Nephron progenitor cell (in vitro differentiated cells): ENCODE data around the gene MYOZ3.

Experiments
- DNase-seq: peaks from one replicate; pipeline ENCODE4 v3.0.0; 2021
- H3K27ac Mint-ChIP-seq: 2 replicates; pipeline ENCODE4 v1.8.0; 2021; ENCODE audit warnings: mild to moderate bottlenecking, moderate library complexity, mixed read lengths
- H3K27me3 Mint-ChIP-seq: 2 replicates; pipeline ENCODE4 v1.8.0; 2021; ENCODE audit warnings: mild to moderate bottlenecking, low read depth, mixed read lengths; ENCODE audit not compliant: poor library complexity
- H3K36me3 Mint-ChIP-seq: 2 replicates; pipeline ENCODE4 v1.8.0; 2021; ENCODE audit warnings: low read depth, mixed read lengths
- H3K4me1 Mint-ChIP-seq: 2 replicates; pipeline ENCODE4 v1.8.0; 2021; ENCODE audit warnings: mixed read lengths
- H3K4me3 Mint-ChIP-seq: 2 replicates; pipeline ENCODE4 v1.8.0; 2021; ENCODE audit warnings: mild to moderate bottlenecking, moderate library complexity, mixed read lengths
- H3K9me3 Mint-ChIP-seq: 2 replicates; pipeline ENCODE4 v1.8.0; 2021; ENCODE audit warnings: mild to moderate bottlenecking, moderate library complexity, mixed read lengths
- TF ChIP-seq, protein P1 (sequence below): fragments of 200-600 bp; sonication (generic); IDR thresholded peaks from 2 replicates; pipeline ENCODE4 v1.5.0; 2021; ENCODE audit warnings: antibody characterized with exemption

MYOZ3 gene

DNA sequence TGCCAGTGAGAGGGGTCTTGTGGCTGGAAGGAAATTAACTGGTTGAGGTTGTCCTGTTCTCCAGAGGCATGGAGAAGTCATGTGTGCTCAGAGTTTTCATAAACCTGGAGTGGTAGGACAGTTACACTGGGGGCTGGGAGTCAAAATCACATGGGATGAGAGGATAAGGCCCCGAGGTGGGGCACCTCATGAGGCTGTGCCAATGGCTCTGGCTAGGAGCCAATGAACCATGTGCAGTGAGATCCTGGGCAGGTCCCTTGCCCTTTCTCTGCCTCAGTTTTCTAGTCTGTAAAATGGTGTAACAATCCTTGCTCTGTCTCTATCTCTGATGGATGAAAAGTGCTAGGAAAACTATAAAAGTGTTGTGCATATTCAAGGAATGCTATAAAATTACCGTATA, 27.6 kb upstream of the MYOZ3 start:
- TF ChIP-seq, protein P1, sequence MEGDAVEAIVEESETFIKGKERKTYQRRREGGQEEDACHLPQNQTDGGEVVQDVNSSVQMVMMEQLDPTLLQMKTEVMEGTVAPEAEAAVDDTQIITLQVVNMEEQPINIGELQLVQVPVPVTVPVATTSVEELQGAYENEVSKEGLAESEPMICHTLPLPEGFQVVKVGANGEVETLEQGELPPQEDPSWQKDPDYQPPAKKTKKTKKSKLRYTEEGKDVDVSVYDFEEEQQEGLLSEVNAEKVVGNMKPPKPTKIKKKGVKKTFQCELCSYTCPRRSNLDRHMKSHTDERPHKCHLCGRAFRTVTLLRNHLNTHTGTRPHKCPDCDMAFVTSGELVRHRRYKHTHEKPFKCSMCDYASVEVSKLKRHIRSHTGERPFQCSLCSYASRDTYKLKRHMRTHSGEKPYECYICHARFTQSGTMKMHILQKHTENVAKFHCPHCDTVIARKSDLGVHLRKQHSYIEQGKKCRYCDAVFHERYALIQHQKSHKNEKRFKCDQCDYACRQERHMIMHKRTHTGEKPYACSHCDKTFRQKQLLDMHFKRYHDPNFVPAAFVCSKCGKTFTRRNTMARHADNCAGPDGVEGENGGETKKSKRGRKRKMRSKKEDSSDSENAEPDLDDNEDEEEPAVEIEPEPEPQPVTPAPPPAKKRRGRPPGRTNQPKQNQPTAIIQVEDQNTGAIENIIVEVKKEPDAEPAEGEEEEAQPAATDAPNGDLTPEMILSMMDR: no peak
- Mint-ChIP-seq H3K9me3 (no peaks in the 10 kb centered on the region), H3K27ac (no peak overlapping the region), H3K27me3 (peaks cover 8% of the 10 kb centered on the region), H3K4me1 (peaks cover 38% of the 10 kb centered on the region), H3K4me3 (no peak overlapping the region), H3K36me3 (no peaks in the 10 kb centered on the region)
- DNase-seq: no peak

DNA sequence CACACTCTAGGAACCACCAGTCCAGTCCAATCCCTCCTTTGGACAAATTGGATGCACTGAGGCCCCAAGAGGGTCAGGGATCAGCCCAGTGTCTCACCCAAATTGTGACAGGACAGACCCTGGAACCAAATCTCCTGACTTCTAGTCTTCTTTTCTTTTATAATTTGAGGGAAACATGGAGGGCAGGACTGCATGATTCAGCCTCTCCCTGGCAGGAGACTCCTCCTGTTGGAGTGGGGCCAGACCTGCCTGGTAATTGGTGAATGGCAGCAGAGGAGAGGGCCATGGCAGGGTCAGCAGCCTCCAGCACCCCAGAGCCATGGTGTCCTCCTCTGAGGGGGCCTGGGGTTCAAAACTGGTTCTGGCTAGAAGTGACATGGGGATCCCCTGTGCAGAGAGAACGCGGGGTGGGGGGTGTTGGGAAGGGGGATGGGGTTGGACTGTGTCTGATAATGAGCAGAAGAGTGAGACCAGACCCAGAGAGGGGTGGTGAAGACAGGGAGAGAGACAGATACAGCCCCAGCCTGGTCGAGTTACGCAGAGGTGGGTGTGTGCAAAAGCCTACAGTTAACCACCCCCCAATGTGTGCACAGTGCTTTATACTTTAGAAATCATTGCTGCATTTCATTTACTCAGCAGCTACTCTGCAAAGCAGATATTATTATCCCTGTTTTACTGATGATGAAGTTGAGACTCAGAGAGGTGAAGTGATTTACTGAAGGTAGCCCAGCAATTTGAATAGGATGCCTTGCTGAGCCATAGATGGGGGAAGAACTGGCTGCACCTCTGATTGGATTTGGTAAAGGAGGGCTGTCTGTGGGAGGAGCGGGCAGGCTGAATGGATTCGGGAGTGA, 24.4 kb upstream of the MYOZ3 start:
- peaks cover 57% of the 10 kb centered on the region for H3K4me1 Mint-ChIP-seq
- H3K27ac Mint-ChIP-seq: peak overlapping the region; percentile 42
- TF ChIP-seq, protein P1: no peak
- H3K27me3 Mint-ChIP-seq: peaks cover 8% of the 10 kb centered on the region
- H3K9me3 Mint-ChIP-seq: no peaks in the 10 kb centered on the region
- no peaks in the 10 kb centered on the region for H3K36me3 Mint-ChIP-seq
- no peak for DNase-seq
- H3K4me3 Mint-ChIP-seq: no peak overlapping the region

DNA sequence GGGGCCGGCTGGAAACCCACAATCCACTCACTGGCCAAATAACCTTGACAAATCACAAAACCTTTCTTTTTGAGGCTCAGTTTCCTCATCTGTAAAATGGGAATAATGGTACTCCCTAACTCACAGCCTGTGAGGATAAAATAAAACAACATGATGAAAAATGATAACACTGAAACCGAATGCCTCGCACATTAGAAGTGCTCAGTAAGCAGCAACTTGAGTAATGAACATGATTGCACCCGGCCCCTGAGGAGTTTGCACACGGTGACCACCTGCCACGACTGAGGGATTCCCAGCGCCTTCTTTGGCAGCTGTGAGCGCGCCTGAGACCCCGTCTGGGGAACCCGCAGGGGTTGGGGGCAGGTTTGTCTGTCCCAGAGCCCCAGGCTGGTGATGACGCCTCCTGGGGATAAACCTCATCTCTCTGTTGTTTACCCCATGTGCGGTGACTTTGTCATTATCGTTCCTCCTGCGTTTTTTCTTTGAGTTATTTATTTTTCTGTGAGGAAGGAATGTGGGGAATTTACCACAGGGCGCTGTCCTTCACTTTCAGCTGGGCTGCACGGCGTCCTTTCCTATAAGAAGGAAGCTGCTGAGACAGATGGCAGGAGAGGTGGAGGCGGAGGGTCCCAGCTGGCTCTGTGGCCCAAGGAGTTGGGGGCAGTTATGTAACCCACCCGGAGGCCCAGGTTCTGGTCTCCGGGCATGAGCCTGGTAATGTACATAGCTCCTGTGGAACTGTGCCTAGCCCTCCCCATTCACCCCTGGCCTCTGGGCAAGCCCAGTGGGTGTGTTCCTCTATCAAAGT, 23.6 kb upstream of the MYOZ3 start:
- H3K4me3 Mint-ChIP-seq: no peak overlapping the region
- H3K36me3 Mint-ChIP-seq: no peaks in the 10 kb centered on the region
- peak; percentile 50 for DNase-seq
- TF ChIP-seq, protein P1: no peak
- H3K4me1 Mint-ChIP-seq: peaks cover 59% of the 10 kb centered on the region
- peak overlapping the region; percentile 75 for H3K27ac Mint-ChIP-seq
- peaks cover 8% of the 10 kb centered on the region for H3K27me3 Mint-ChIP-seq
- no peaks in the 10 kb centered on the region for H3K9me3 Mint-ChIP-seq

DNA sequence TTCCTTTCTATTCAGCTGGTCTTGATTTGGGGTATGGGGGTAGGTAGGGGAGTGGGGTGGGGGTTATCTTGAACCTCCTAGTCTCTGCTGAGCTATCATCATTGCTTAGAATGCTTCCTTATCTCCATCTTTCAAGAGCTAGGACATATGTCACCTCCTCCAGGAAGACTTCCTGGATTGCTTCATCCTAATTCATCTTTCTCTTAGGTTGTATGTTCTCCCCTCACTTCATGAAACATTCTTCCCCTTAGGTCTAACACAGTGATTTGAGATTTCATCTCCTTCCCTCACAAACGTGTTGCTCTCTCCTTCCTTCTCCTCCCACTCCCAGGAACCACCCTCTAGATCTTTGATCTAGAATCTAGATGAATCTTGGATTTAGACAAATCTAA, 23.0 kb upstream of the MYOZ3 start:
- H3K4me1 Mint-ChIP-seq: peaks cover 59% of the 10 kb centered on the region
- no peak overlapping the region for H3K27ac Mint-ChIP-seq
- no peak overlapping the region for H3K4me3 Mint-ChIP-seq
- TF ChIP-seq, protein P1: no peak
- no peaks in the 10 kb centered on the region for H3K9me3 Mint-ChIP-seq
- peaks cover 8% of the 10 kb centered on the region for H3K27me3 Mint-ChIP-seq
- no peak for DNase-seq
- H3K36me3 Mint-ChIP-seq: no peaks in the 10 kb centered on the region

DNA sequence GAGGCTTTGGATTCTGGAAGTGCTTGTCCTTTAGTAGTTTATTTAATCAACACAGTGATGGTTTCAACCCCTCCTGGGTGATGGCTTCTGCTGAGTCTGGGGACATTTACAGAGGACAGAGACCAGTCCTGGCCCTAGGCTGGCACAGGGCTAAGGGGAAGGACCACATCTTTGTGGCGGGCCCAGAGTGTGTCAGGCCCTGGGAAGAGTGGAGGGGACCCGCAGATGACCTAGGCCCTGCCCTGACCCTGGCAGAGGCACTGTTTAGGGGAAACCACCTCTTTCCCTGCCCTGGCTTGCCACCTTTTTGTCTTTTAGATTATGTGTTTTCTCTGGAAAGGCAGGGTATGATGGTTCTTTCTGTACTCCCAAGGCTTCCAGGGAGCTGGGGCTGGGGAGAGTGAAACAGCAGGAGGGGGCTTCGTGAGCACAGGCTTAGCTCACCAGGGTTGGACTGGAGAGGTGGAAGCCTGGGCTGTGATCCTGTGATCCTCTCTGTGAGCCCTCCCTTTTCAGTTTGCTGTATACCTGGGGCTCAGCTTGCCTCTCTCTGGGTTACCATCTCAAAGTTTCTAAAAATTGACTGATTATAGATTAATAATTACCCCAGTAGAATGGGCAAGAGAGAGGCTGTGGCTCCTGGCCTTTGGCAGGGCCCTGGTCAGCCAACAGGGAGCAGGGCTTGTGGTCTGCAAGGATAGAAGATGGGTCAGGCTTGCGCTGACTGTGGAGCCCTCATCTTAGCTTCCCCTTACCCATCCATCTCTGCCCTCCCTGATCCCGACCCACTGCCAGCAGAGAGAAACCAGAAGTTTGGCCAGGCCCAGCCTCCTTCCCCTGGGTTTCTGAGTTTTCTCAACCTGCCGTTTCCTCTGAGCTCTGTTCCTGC, 22.3 kb upstream of the MYOZ3 start:
- no peak overlapping the region for H3K4me3 Mint-ChIP-seq
- DNase-seq: no peak

More for the DNA sequence above, 22.3 kb upstream of the MYOZ3 start:
- Mint-ChIP-seq H3K27me3 (peaks cover 8% of the 10 kb centered on the region), H3K27ac (peak overlapping the region; percentile 59), H3K36me3 (no peaks in the 10 kb centered on the region), H3K4me1 (peaks cover 64% of the 10 kb centered on the region), H3K9me3 (no peaks in the 10 kb centered on the region)
- TF ChIP-seq, protein P1: no peak
